ENCODE data around the gene MEFV. TPM values are rescaled to one million over a fixed set of nuclear protein-coding genes. Genes with fewer than 3 reads are reported as not detected.

The MEFV gene
- total RNA-seq, 2 donors from 2014 or later, result 3.5 to 6.1 TPM

DNA sequence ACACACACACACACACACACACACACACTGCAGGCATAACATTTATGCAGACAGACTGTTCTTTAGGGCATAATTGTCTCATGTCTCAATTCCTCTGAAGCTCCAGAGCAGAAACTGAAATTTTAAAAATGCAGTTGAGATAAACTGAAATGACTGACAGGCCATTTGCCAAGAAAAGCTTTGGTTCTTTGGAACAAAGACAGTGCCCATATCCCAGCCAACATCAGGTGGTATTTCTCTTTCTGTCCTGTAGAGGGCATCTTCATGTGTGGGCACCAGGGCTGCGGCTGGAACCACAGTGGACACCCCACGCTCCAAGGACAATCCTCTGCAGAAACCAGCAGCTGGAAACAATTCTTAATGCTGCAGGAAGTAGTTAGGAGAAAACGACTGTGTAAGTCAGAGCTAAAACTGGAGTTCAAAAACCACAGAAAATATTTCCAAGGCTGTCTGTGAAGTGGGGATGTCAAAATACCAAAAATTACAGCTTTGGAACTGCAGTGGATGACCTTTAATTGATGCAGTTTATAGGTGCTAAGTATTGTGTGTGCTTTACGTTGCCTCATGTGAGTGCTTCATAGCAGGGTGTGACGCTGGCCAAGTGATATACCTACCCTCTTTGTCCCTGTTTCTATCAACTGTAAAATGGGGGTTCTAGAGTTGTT is 10.6 kb upstream of the MEFV start:
- TF ChIP-seq, protein P1, sequence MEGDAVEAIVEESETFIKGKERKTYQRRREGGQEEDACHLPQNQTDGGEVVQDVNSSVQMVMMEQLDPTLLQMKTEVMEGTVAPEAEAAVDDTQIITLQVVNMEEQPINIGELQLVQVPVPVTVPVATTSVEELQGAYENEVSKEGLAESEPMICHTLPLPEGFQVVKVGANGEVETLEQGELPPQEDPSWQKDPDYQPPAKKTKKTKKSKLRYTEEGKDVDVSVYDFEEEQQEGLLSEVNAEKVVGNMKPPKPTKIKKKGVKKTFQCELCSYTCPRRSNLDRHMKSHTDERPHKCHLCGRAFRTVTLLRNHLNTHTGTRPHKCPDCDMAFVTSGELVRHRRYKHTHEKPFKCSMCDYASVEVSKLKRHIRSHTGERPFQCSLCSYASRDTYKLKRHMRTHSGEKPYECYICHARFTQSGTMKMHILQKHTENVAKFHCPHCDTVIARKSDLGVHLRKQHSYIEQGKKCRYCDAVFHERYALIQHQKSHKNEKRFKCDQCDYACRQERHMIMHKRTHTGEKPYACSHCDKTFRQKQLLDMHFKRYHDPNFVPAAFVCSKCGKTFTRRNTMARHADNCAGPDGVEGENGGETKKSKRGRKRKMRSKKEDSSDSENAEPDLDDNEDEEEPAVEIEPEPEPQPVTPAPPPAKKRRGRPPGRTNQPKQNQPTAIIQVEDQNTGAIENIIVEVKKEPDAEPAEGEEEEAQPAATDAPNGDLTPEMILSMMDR (IDR thresholded peaks at IDR 0.05), result peak; percentile 49
- no peaks in the 10 kb centered on the region for H3K9me3 ChIP-seq
- H3K27me3 ChIP-seq (replicated peaks; ENCODE audit: insufficient read depth), result no peaks in the 10 kb centered on the region
- ATAC-seq (ENCODE audit: insufficient number of reproducible peaks, low FRiP score, low read depth) (no peak), DNase-seq (ENCODE audit: low spot score) (no peak)
- no peak overlapping the region for H3K4me3 ChIP-seq
- H3K36me3 ChIP-seq, result no peaks in the 10 kb centered on the region
- peak overlapping the region; percentile 32 to 47 for H3K27ac ChIP-seq
- peaks cover 7 to 36% of the 10 kb centered on the region in 2 donors for H3K4me1 ChIP-seq (ENCODE audit: control insufficient read depth in 1 of 2, low read depth in 2 of 2)

DNA sequence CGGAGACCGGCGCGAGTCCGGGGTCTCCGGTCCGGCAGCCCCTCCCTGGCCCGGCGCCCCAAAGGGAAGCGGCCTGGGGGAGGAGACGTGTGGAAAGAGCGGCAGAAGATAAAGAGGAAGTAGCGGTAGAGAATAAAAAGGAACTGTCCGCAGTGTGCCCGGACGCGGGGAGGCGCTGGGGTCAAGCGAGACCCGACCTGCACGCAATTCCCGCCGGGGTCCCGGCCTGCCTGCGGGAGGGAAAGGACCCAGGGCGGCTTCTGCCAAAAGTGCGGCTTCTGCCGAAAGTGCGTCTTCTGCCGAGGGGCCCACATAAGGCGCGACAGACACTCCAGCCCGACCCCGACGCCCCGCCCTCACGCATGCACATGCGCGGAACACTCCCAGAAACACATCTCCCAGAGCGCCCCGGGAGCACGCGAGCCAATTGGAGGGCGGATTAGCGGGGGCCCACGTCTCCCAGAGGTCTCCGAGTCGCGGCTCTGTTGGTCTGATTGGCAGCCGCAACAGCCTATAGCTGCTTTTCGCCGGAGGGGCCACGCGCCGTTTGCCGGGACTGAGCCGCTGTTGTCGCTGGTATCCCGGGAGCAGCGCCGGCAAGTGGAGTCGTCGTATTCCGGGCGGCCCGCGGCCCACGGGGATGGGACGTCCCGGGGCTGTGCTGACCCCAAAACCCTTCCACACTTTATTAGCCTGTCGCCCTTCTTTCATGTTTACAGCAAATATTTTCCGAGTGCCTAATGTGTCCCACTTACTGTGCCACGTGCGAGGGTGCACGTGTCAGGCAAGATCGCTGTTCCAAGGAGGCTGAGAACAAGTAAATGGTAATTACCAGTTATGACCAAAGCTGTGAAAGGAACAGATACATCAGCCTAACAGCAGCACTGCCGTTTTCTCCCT is 8.0 kb upstream of the MEFV start:
- H3K27ac ChIP-seq, result peak overlapping the region; percentile 97 to 98
- TF ChIP-seq, protein P1 (IDR thresholded peaks at IDR 0.05), result no peak
- no peaks in the 10 kb centered on the region for H3K27me3 ChIP-seq (replicated peaks; ENCODE audit: insufficient read depth)
- ATAC-seq (ENCODE audit: insufficient number of reproducible peaks, low FRiP score, low read depth), result peak; percentile 84
- peak; percentile 88 for DNase-seq (ENCODE audit: low spot score)
- no peaks in the 10 kb centered on the region for H3K9me3 ChIP-seq
- H3K4me1 ChIP-seq (ENCODE audit: control insufficient read depth in 1 of 2, low read depth in 2 of 2), result peaks cover 7 to 36% of the 10 kb centered on the region in 2 donors
- no peaks in the 10 kb centered on the region for H3K36me3 ChIP-seq
- peak overlapping the region; percentile 99 for H3K4me3 ChIP-seq

DNA sequence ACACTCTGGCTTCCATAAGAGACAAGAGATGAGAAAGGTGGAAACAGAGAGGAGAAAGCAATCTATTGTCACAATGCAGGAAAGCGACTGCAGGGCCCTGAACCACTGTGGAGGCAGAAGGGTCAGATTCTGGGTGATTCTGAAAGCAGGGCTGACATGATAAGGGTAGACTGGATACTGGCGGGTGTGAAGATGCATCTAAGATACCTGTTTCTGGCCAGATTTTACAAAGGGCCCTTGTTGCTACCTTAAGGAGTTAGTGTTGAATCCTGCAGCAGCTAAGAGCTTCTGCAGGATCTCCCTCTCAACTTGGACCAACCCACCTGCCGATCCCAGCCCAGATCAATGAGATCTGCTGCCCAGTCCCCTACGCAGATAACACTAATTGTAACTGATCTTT is 6.1 kb upstream of the MEFV start:
- Histone ChIP-seq H3K4me3 (no peak overlapping the region), H3K4me1 (ENCODE audit: control insufficient read depth in 1 of 2, low read depth in 2 of 2) (peaks cover 7 to 36% of the 10 kb centered on the region in 2 donors), H3K36me3 (no peaks in the 10 kb centered on the region), H3K9me3 (no peaks in the 10 kb centered on the region), H3K27me3 (replicated peaks; ENCODE audit: insufficient read depth) (no peaks in the 10 kb centered on the region), H3K27ac (no peak overlapping the region)
- DNase-seq (ENCODE audit: low spot score) (no peak), ATAC-seq (ENCODE audit: insufficient number of reproducible peaks, low FRiP score, low read depth) (no peak)
- TF ChIP-seq, protein P1 (IDR thresholded peaks at IDR 0.05), result no peak

DNA sequence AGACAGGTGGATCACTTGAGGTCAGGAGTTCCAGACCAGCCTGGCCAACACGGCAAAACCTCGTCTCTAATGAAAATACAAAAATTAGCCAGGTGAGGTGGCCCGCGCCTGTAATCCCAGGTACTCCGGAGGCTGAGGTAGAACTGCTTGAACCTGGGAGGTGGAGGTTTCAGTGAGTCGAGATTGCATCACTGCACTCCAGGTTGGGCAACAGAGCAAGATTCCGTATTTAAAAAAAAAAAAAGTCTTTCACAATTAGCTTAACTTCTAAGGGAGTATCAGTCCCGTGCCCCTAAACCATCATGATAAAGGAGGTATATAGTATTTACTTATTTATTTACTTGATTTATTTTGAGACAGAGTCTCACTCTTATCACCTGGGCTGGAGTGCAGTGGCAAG is 3.4 kb upstream of the MEFV start:
- no peaks in the 10 kb centered on the region for H3K36me3 ChIP-seq
- no peak for ATAC-seq (ENCODE audit: insufficient number of reproducible peaks, low FRiP score, low read depth)

More for the DNA sequence above, 3.4 kb upstream of the MEFV start:
- Histone ChIP-seq H3K27me3 (replicated peaks; ENCODE audit: insufficient read depth) (no peaks in the 10 kb centered on the region), H3K4me3 (no peak overlapping the region), H3K4me1 (ENCODE audit: control insufficient read depth in 1 of 2, low read depth in 2 of 2) (peaks cover 2 to 12% of the 10 kb centered on the region in 2 donors), H3K9me3 (no peaks in the 10 kb centered on the region), H3K27ac (no peak overlapping the region)
- TF ChIP-seq, protein P1 (IDR thresholded peaks at IDR 0.05), result no peak
- no peak for DNase-seq (ENCODE audit: low spot score)
